Glutamatergic neuron (in vitro differentiated cells): ENCODE results near the gene PPP1R15B. TPM values are rescaled to one million over a fixed set of nuclear protein-coding genes. Genes with fewer than 3 reads are reported as not detected.
A peak's percentile ranks its signal among the peaks of the same experiment; 100 is the strongest.

Source experiments
- DNase-seq: peaks from one replicate; pipeline ENCODE4 v3.0.0; 2022
- H3K27ac Mint-ChIP-seq: one replicate; pipeline ENCODE4 v1.8.0; 2020; ENCODE audit warnings: mild to moderate bottlenecking, mixed read lengths, inconsistent platforms; ENCODE audit not compliant: unreplicated experiment
- H3K27me3 Mint-ChIP-seq: one replicate; pipeline ENCODE4 v1.8.0; 2020; ENCODE audit warnings: mild to moderate bottlenecking, moderate library complexity, mixed read lengths, inconsistent platforms; ENCODE audit not compliant: unreplicated experiment
- H3K36me3 Mint-ChIP-seq: one replicate; pipeline ENCODE4 v1.8.0; 2020; ENCODE audit warnings: mild to moderate bottlenecking, mixed read lengths, inconsistent platforms; ENCODE audit not compliant: unreplicated experiment
- H3K4me1 Mint-ChIP-seq: one replicate; pipeline ENCODE4 v1.8.0; 2020; ENCODE audit warnings: mild to moderate bottlenecking, low read depth, mixed read lengths, inconsistent platforms; ENCODE audit not compliant: unreplicated experiment
- H3K4me3 Mint-ChIP-seq: one replicate; pipeline ENCODE4 v1.8.0; 2020; ENCODE audit warnings: mild to moderate bottlenecking, mixed read lengths, inconsistent platforms; ENCODE audit not compliant: unreplicated experiment
- H3K9me3 Mint-ChIP-seq: one replicate; pipeline ENCODE4 v1.8.0; 2020; ENCODE audit warnings: mild to moderate bottlenecking, moderate library complexity, mixed read lengths, inconsistent platforms; ENCODE audit not compliant: unreplicated experiment
- total RNA-seq: library from RNA; stranded (reverse); fragmentation: NEBNext Ultra II Directional; extraction: Animal tissue kit (Norgen Biotek cat#: 25700); gene quantifications from one replicate; pipeline ENCODE4 v1.2.1, GENCODE V29; 2021; ENCODE audit not compliant: unreplicated experiment
- TF ChIP-seq, protein P1 (sequence below): fragments of 200-600 bp; sonication (generic); IDR thresholded peaks from one replicate; pipeline ENCODE4 v1.5.0; 2021; ENCODE audit not compliant: partially characterized antibody, unreplicated experiment

PPP1R15B gene
- total RNA-seq, 1 donor from 2014 or later, result 45.3 TPM

DNA sequence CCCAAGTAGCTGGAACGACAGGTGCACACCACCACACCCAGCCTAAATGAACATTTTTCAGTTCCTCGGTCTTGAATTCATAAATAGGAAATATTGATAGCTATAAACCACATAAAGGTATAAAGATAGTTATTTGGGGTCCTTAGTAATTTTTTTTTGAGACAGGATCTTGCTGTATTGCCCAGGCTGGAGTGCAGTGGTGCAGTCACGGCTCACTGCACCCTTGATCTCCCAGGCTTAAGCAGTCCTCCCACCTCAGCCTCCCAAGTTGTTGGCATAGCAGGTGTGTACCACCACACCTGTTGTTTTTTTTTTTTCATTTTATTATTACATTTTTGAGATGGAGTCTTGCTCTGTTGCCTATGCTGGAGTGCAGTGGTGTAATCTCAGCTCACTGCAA, 3.7 kb upstream of the PPP1R15B start:
- TF ChIP-seq, protein P1, sequence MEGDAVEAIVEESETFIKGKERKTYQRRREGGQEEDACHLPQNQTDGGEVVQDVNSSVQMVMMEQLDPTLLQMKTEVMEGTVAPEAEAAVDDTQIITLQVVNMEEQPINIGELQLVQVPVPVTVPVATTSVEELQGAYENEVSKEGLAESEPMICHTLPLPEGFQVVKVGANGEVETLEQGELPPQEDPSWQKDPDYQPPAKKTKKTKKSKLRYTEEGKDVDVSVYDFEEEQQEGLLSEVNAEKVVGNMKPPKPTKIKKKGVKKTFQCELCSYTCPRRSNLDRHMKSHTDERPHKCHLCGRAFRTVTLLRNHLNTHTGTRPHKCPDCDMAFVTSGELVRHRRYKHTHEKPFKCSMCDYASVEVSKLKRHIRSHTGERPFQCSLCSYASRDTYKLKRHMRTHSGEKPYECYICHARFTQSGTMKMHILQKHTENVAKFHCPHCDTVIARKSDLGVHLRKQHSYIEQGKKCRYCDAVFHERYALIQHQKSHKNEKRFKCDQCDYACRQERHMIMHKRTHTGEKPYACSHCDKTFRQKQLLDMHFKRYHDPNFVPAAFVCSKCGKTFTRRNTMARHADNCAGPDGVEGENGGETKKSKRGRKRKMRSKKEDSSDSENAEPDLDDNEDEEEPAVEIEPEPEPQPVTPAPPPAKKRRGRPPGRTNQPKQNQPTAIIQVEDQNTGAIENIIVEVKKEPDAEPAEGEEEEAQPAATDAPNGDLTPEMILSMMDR, result no peak
- peaks cover 6% of the 10 kb centered on the region for H3K27me3 Mint-ChIP-seq
- peaks cover 6% of the 10 kb centered on the region for H3K4me1 Mint-ChIP-seq

DNA sequence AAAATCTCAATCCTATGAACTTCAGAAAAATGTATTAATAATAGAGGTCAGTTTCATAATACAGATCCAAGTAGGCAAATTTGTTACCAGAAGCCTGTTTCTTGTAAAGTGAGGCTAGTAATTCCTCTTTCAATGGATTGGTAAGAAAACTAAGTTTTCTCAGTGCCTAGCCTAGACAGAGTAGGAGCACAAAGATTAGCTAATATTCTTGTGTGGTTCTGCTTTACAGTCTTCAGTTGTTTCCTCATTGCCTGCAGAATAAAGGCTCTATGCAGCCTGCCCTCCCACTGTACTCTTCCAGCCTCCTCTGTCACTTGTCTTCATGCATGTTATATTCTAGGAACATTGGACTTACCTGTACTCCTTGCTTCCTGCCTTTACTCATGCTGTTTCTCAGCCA, 2.4 kb upstream of the PPP1R15B start:
- peaks cover 2% of the 10 kb centered on the region for H3K9me3 Mint-ChIP-seq
- TF ChIP-seq, protein P1, result no peak
- H3K27me3 Mint-ChIP-seq, result peaks cover 7% of the 10 kb centered on the region
- H3K36me3 Mint-ChIP-seq, result no peaks in the 10 kb centered on the region
- DNase-seq, result no peak
- peaks cover 2% of the 10 kb centered on the region for H3K4me1 Mint-ChIP-seq
- no peak overlapping the region for H3K4me3 Mint-ChIP-seq
- H3K27ac Mint-ChIP-seq, result no peak overlapping the region

More for the DNA sequence above, 3.7 kb upstream of the PPP1R15B start:
- Mint-ChIP-seq H3K36me3 (peaks cover 4% of the 10 kb centered on the region), H3K27ac (no peak overlapping the region), H3K9me3 (peaks cover 5% of the 10 kb centered on the region), H3K4me3 (no peak overlapping the region)
- DNase-seq, result no peak

DNA sequence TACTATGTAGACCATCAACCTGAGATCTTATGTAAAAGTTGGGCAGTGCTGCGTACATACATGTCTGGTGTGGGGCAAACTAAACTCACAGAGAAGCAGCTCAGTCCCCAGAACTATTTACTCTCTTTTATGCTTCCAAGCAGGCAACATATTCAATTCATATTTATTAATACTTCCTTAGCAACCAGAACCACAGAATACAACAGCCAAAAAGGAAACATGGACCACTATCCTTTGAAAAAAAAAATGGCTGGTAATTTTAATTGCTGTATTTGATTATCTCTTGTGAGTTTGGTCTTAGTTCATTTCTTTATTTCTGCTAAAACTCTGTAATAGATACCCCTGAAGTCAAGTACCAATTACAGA, 1.5 kb upstream of the PPP1R15B start:
- peaks cover 2% of the 10 kb centered on the region for H3K9me3 Mint-ChIP-seq
- no peaks in the 10 kb centered on the region for H3K36me3 Mint-ChIP-seq
- DNase-seq, result no peak
- no peaks in the 10 kb centered on the region for H3K4me1 Mint-ChIP-seq
- no peak overlapping the region for H3K4me3 Mint-ChIP-seq
- H3K27ac Mint-ChIP-seq, result peak overlapping the region; percentile 85
- peaks cover 7% of the 10 kb centered on the region for H3K27me3 Mint-ChIP-seq
- TF ChIP-seq, protein P1, result no peak

DNA sequence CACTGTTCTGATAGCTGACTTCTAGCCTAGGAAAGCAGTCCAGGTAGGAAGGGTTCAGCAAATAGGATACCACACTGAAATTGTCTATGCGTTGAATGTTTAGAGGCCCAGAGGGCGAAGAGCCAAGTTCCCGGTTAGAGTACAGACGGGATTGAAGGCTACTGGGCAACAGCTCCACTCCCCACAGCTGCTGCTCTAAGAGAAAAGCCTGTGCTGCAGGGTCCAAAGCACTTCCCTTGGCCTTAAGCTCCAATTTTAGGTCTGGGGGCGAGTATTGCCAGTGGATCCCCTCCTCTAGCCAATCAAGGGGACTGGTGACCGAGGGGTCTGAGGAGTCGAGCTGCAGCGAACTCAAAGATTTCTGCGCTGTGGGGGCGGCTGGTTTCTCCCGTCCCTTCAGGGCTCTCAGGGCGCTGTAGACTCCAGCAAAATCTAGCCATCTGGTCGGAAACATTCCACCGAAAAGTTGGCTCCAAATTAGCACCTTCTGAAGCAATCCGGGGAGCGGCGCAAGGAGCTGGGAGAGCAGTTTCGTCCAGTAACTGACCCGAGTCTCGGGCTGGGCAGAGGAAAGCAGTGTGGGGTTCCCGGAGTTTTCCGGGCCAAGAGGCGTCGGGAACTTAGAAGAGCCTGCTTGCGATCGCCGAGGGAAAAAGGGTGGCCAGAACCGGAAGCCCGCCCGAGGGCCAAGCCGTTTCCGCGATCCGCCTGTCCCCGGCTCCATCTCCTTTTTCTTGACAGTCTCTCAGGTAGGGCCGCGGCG, 748 bp downstream of the PPP1R15B start:
- Mint-ChIP-seq H3K27ac (peak overlapping the region; percentile 99), H3K4me1 (peaks cover 6% of the 10 kb centered on the region), H3K27me3 (peaks cover 7% of the 10 kb centered on the region), H3K36me3 (no peaks in the 10 kb centered on the region), H3K4me3 (peak overlapping the region; percentile 97), H3K9me3 (no peaks in the 10 kb centered on the region)
- TF ChIP-seq, protein P1, result no peak
- DNase-seq, result peak; percentile 52
